AG08395 (cell line): ENCODE measurements around the gene PTPRN2.
"Not testable (repeated sequence)": the region's sequence is repeated elsewhere in the genome, so short reads cannot be mapped to it uniquely, and the experiment has no call there.

Experiments
- DNase-seq: peaks from one replicate; pipeline ENCODE4 v3.0.0; 2012; ENCODE audit warnings: mixed read lengths, low spot score

The PTPRN2 gene

DNA sequence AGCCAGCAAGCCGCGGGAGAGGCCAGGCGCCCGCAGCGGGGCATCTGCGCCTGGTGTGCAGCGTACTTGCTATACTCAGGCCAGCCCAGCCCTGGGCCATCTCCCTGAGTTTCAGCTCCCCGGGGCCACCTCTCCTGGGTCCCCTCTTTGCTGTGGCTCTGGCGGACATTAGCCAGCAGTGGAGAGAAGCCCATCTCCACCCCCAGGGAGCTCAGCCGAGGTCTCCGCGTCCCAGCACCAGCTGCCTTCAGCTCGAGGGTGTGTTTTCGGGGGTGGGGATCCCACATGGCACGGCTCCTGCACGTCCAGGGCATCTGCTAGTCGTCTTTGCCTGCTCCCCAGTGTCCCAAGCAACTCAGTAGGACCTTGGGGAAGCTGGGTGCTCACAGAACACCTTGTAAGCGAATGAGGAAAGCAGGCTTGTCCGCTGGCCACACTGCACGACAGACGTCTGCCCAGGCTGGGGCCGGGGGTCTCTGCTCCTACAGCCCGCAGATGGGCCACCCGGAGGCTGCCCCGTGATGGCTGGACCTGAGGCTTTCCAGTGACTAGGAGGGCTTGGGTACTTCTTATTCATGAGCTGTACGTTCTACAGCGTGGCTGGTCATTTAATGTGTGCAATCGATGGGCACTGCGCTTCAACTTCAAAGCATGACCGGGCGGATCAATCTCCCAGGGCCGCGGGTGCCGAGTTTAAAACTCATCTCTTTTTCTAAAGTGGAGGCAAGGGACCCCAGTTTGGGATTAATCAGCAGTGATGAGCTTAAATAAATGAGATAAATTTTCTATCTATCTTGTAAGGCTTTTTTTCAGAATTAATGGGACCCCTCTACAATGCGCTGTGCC lies 795.2 kb downstream of the PTPRN2 start:
- no peak for DNase-seq

DNA sequence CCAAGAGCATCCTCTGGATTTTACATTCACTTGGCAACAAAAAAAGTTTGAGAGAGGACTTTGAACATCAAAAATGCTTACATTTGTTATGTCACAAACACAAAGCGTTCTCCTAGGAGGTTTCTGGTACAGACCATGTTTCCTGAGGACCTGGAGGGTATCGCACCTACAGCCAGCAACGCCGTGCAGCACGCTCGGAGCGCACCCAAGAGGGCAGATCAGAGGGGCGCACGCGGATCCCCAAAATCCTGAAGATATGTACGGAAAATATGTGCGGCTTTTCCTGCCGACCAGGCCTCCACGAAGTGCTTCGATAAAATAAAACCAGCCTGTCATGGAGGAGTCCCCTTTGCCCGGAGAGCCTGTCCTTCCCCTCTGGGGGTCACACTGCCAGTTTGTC lies 796.0 kb downstream of the PTPRN2 start:
- DNase-seq: no peak

DNA sequence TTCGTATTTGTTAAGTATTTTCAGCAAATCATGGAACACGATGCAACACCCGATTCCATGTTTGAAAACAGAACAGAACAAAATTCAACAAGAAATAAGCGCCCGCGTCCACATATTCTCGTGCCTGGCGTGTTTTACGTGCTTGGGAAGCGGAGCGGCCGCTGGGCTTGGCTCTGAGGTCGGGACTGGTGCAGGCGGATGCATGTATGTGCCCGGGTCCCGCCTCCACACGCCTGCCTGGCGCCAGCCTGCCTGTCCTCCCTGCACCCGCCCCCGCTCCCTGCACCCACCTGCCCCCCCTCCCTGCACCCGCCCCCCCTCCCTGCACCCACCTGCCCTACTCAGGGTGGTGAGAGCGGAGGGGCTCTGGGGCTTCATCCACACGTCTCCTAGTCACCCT lies 796.4 kb downstream of the PTPRN2 start:
- no peak for DNase-seq

DNA sequence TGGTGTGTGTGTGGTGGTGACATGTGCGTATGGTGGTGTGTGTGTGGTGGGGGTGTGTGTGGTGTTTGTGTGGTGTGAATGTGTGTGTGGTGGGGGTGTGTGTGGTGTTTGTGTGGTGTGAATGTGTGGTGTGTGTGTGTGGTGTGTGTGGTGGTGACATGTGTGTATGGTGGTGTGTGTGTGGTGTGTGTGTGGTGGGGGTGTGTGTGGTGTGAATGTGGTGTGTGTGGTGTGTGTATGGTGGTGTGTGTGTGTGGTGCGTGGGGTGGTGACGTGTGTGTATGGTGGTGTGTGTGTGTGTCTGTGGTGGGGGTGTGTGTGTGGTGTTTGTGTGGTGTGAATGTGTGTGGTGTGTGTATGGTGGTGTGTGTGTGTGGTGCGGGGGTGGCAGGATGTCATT lies 797.7 kb downstream of the PTPRN2 start:
- DNase-seq: no peak

DNA sequence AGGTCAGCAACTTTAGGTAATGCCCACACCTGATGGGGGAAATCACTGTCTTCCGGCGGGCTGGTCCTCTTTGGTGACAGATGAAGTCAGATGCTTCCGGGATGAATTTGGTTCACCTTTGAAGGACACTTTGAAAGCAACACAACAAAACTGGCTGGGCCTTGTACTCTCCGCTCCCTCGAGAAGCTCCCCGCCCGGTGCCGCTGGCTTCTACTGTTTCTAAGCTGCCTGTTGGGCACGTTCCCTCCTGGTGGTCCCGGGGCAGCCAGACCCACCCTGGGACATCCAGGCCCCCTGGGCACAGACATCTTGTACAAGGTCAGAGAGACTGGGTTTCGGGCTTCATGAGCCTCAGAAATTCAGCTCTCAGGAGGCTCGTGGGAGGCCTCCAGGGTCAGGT lies 798.5 kb downstream of the PTPRN2 start:
- DNase-seq: no peak

DNA sequence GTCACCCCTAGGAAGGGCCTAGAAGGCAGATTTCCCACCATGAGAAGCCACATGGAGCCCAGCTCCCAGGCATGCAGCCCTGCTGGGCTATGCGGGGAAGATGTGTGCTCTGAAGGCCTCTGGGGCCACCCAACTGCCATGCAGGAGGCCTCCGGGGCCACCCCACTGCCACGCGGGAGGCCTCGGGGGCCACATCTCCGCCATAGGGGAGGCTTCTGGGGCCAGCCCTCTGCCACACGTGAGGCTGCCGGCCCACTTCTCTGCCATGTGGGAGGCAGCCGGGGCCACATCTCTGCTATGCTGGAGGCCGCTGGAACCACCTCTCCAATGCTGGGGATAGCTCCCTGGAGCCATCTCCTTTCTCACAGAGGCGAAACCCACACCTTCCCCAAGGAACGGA lies 799.0 kb downstream of the PTPRN2 start:
- no peak for DNase-seq

DNA sequence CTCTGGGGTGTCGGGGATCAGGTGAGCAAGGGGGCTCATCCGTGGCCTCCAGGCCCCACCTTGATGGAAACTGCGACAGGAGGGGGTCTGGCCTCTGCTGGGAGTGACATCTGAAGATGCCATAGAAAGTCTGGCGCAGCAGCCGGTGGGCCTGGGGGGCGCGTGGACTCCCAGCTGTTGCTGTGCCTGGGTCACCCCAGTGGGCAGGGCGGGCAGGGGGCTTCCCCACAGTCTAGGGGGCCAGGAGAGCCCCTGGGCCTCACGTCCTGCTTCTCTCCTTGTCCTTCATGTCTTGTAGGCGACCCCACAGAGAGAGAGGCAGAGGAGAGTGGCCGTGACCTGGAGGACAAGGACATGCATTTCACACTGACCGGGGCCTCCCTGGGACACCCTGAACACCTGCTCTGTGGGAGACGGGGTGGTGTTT lies 800.3 kb downstream of the PTPRN2 start:
- no peak for DNase-seq

DNA sequence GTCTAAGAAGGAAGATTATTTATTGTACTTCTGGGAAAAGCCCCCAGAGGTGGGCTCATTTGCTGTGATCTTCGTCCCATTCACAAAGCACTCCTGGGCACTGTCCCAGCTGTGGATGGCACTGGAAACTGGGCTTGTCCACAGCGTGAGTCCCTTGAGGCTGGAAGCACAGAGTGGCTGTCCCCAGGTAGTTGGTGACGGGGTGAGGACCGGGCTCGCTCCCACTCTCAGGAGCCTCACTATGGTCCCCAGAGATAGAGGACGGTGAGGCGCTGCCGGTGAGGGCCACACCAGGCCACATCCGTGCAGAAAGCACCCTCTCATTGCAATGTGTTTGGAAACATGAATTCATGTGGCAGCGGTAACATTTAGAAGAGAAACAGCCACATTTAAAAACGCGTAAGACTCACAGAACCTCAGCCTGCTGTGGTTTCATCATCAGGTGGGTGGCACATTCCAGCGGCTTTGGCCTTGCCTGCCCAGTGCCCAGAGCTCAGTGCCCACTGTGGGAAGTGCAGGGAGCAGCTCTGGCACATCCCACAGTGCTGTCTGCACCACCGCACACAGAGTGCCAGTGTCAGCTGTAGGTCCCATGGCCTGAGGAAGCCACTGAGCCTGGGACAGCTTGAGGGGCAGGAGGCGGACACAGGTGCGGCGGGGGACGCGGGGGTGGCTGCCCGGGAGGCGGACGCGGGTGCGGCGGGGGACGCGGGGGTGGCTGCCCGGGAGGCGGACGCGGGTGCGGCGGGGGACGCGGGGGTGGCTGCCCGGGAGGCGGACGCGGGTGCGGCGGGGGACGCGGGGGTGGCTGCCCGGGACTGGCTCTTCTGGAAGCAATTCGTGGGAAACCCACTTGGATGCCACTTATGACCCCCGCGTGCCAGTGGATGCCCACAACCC lies 801.0 kb downstream of the PTPRN2 start:
- DNase-seq: no peak

DNA sequence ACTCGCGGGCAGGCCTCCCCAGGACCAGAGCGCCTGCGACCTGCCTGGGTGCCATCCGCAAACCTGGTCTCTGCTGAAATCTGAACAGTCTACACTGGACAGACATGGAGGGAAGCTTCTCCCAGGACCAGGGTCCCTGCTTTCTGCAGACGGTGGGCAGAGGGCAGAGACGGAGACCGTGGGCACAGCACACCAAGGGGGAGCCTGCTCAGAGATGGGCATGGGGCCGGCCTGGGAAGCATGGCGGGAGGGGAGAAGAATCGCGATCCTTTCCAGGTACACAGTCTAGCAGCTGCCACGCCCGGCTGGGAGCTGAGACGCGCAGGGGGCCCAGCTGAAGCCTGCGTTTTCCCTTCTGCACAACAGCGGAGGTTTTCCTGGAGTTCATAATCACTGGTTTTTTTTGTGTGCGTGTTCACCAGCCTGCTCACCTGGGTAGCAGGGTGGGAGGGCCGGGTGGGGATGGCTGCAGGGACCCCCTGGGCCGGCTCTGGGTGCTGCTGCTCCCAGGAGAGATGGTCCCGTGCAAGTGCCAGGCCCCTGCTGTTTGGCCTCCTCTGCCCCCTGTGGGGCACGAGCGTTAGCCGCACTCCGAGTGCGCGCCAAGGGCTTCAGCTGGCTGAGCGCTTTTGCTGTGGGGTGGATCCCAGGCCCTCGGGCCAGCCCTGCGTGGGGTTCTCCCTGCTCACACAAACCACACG lies 802.0 kb downstream of the PTPRN2 start:
- no peak for DNase-seq

DNA sequence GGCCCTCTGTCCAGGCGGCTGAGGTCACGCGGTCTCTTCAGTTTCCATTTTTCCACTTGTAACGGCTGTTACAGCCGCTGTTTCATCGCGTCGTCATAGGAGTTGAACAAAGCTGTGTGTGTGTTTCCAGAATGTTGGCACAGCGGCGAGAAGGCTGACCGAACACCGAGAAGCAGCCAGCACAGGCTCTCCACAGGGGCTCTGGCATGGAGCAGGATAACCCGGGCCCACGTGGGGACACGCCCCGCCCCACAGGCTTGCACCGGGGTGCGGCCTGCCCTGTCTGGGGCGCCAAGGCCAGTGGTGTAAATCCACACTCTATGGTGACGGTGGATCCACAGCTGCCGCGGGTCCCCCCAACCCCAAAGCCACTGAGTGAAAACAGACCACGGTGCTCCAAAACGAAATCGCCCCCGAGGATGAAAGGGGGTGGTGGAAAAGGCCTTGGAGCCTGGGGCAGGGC lies 802.6 kb downstream of the PTPRN2 start:
- DNase-seq: no peak

DNA sequence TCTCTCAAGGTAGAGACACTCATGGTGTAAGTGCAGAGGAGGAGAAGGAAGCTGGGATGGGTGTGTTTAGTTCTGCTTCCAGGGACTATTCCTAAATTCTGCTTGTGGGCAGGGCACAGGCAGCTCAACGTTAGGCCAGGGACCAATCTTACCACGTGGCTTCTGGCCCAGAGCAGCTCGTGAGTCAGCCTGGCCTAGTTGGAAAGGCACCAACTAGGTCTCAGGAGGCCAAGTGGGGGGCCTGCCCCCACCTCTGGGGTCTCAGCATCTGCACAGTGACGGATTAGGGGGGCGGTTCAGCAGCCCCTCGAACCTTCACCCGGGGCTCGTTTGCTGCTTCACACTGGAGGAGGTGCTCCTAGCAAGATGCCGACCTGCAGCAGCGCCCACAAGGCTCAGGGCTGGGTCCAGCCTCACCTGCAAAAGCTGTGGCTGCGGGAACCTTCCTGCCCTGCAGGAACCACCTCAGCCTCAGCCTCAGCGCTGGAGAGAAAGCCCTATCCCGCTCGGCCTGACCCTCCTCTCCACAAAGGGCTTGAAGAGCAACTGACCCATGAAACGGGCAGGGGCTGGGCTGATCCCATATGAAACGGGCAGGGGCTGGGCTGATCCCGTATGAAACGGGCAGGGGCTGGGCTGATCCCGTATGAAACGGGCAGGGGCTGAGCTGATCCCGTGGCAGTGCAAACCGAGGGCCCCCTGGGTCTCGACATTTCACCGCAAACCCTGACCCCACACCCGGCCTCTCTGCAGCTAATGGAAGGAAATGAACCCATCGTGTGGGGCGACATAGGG lies 803.4 kb downstream of the PTPRN2 start:
- no peak for DNase-seq

DNA sequence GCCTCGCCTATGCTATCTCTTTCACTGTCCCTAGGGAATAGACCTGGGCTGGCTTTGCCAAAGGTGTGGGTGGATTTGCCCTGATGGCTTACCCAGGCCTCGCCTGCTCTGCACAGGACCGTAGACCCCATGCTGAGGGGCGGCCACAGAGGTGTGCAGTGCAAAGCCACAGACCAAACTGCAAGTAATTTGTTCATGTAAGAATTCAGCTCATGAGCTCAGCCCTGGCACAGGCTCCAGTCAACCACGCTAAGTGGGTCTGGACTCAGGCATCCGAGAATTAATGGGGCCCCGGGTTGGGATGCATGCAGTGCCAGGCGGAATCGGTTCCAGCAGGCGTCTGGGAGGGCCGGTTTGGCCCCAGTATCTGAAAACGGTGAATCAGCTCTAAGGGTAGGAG lies 805.6 kb downstream of the PTPRN2 start:
- no peak for DNase-seq

DNA sequence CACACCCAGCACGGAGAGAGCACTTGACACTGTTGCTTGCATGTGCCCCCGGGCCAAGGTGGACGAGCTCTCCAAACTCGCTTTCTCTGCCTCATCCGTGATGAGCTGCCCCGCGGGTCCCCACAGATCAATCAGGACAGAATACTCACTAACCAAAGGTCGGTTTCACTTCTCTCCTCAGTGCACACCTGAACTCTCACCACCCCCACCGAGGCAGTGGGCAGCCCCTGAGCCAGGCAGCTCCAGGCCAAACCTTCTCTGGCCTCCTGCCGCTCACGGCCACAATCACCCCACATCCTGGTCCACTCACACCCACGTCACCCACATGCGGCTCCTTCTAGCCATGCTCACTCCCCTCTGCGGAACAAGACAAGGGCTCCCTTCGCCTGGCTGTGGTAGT lies 806.9 kb downstream of the PTPRN2 start:
- DNase-seq: no peak

DNA sequence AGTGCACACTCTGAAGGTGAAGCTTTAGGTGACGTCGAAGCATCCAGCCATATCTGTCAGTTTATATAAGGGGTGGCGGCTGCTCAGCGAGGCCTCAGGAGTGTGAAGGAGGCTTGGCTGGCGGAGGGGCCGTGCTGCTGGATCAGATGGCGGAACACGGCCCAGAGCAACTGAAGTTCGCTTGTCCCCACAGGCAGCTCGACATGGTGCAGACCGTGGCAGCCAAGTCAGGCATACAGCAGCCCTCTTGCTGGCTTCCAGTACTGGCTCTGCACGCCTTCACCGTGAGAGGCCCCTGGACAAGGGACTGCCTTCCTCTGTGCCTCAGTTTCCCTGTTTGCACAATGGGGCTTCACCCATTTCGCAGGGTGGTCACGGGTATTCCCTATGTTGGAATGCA lies 807.3 kb downstream of the PTPRN2 start:
- DNase-seq: no peak

DNA sequence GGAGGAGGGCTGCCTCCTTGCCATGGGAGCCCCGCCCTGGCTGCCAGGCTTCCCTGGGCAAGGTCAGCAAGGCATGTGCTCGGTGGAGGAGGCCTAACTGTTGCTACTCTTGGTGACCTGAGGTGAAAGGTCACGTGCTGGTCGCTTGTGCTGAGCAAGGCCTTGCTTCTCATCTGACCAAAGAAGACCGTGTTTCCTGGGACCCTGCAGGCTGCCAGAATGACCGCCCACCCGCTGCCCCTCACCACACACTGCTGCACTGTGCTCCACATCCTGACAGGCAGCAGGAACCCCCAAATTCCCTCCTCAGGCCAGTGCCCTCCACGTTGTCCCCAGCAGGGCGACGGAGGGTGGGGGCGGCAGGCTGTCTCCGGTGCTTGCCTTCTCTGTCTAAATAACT lies 808.4 kb downstream of the PTPRN2 start:
- DNase-seq: no peak

DNA sequence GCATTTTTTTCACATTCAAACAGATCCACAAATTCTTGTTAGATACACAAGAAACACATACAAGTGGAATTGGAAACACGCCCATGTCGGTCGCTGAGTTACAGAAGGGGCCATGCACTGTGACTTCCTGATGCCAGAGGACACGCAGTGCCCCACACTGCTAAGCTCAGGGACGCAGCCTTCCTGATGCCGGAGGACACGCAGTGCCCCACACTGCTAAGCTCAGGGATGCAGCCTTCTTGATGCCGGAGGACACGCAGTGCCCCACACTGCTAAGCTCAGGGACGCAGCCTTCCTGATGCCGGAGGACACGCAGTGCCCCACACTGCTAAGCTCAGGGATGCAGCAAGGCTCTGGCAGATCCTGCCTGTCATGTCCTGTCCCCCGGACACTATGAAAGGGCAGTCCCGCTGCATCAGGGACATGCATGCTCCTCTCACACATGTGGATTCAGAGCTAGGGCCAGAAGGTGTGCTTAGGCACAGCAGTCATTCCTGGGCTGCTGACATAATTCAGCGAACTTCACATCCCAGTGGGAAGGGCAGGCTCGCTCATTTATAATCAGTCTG lies 810.3 kb downstream of the PTPRN2 start:
- DNase-seq: not testable (repeated sequence)

DNA sequence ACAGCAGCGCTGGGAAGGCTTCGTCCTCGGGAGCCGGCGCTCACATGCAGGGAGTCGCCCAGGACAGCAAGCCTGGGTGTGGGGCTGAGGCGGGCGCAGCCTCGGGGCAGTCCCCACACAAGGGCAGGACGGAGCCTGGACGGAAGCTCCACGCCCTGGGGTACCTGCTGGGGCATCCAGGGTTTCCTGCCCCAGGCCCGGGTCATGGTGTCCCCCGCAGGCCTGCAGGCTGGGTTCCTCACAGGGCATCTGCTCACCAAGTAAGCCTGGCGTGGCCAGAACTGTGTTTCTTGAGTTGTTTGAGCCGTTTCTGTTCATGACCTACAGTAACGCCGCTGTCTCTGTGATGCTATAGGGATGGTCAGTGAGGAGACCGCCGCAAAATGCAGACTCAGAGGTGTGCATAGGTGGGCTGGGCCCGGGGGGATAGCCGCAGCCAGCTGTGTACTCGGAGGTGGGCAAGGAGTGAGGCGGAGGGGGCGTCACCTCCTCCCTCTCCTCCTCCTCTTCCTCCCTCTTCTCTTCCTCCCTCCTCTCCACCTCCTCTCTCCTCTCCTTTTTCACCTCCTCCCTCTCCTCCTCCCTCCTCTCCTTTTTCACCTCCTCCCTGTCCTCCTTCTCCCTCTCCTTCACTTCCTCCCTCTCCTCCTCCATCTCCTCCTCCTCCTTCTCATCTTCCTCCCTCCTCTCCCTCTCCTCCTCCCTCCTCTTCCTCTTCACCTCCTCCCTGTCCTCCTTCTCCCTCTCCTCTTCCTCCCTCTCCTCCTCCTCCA lies 811.9 kb downstream of the PTPRN2 start:
- no peak for DNase-seq

DNA sequence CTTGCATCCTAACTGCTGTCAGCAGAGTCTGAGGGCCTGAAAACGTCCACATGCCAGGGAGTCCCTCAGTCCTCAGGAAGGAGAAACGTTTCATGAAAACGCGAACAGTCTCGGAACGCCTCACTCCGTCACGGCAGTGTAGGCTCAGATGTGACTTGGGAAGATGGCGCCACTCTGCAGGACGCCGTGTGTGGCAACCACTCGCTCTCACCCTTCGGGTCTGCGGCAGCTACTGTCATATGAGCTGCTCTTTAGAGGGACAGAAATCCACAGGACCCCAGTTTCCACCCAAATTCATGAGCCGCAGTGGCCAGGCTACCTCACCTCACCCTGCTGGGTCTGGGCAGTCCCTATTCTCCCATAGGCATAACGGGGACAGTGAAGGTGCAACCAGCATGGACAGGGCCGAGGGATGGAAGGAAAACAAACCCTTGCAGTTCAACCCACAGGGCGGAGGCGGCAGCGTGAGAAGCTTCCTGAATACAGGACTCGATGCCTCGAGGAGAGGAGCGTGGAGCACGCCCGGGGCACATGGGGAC lies 812.5 kb downstream of the PTPRN2 start:
- DNase-seq: no peak

DNA sequence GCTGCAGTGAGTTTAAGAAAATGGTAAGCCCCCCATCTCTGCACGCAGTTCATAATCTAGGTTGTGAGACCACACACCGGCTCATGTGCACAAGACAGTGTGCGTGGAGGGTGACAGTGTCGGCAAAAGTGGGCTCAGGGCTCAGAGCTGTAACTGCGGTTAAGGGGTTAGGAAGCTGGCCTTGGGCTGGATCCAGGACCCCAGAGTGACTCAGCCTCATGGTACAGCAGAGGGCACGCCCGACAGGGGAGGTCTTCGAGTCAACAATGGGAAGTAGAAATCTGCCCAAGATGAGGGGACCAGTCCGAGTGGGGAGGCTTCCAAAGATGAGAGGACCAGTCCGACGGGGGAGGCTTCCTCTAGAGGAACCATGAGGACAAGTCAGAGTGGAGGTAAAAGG lies 813.1 kb downstream of the PTPRN2 start:
- DNase-seq: no peak

DNA sequence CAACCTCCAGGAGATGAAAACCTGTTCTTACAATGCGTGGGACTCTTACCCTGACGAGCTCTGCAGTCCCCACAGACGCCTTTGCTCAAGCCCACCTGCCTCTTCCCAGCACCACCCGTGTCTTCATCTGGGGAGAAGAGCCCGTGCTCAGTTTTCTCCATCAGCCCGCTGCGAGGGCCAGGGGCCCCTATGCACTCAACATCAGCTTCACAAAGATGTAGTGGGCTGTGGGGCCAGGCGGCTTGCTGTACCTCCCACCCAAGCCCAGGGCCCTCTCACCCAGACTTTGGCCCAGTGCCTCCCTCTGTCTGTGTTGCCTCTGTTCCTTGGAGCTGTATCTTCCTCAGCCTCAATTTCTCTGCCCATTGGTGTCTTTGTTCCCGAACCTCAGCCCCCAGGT lies 814.3 kb downstream of the PTPRN2 start:
- DNase-seq: no peak
